Measurements from ENCODE around the gene STX8. TPM values are rescaled to one million over a fixed set of nuclear protein-coding genes. Genes with fewer than 3 reads are reported as not detected.

The STX8 gene
- total RNA-seq, 1 experiment from 2014 or later, result 38.8 TPM

GRCh38 chr17:9255833-9256232 is 319.8 kb downstream of the STX8 start:
- no peaks in the 10 kb centered on the region for H3K4me1 ChIP-seq (ENCODE audit: control insufficient read depth in 1 of 2, insufficient read depth in 2 of 2, low read length in 2 of 2)
- H3K9me2 ChIP-seq (ENCODE audit: insufficient read depth), result no peaks in the 10 kb centered on the region
- H3K9me3 ChIP-seq (ENCODE audit: control insufficient read depth in 1 of 2, insufficient read depth in 1 of 2, low read depth in 1 of 2, low read length in 2 of 2), result no peaks in the 10 kb centered on the region
- intact Hi-C loops (cut with micrococcal nuclease), result no loop called here
- H3K4me3 ChIP-seq (replicated peaks in 1 of 2; ENCODE audit: low read depth in 1 of 2, low read length in 2 of 2), result no peak overlapping the region
- no peak for ATAC-seq
- DNase-seq (ENCODE audit: low read depth, low spot score), result no peak
- TF ChIP-seq SIN3A (IDR thresholded peaks at IDR 0.05; ENCODE audit: low read depth) (no peak), EZH2 (IDR thresholded peaks at IDR 0.05) (no peak), JUND (IDR thresholded peaks at IDR 0.05) (no peak), TCF7L2 (IDR thresholded peaks at IDR 0.05; ENCODE audit: borderline replicate concordance, extremely low read depth, insufficient read depth, insufficient read length) (no peak), YY1 (IDR thresholded peaks at IDR 0.05; ENCODE audit: extremely low read depth, insufficient replicate concordance, low read depth, low read length) (no peak), POLR2AphosphoS5 (IDR thresholded peaks at IDR 0.05; ENCODE audit: low read depth, low read length) (no peak), SP1 (IDR thresholded peaks at IDR 0.05; ENCODE audit: low read depth) (no peak), ZBTB33 (IDR thresholded peaks at IDR 0.05; ENCODE audit: extremely low read depth, insufficient replicate concordance, low read length) (no peak)
- no peak overlapping the region for H3K4me2 ChIP-seq (ENCODE audit: low read length)
- no TSS peak for BruUV-seq (replicated peaks)
- H3K36me3 ChIP-seq (ENCODE audit: control insufficient read depth in 1 of 2, insufficient read depth in 2 of 2, low read length in 2 of 2), result no peaks in the 10 kb centered on the region
- CTCF ChIA-PET, result no interaction called here
- POLR2A ChIA-PET, result no interaction called here
- H4K20me1 ChIP-seq (ENCODE audit: insufficient read depth), result no peaks in the 10 kb centered on the region
- no peaks in the 10 kb centered on the region for H3K27me3 ChIP-seq (ENCODE audit: insufficient read depth, low read length)
- H3K79me2 ChIP-seq (ENCODE audit: insufficient read depth, low read length), result no peaks in the 10 kb centered on the region
- H3K27ac ChIP-seq (ENCODE audit: low read depth, low read length), result no peak overlapping the region
- no peak overlapping the region for H2AFZ ChIP-seq (ENCODE audit: low read depth, low read length, poor library complexity, severe bottlenecking)
- H3K9ac ChIP-seq (ENCODE audit: low read length), result no peak overlapping the region
- RAD21 ChIA-PET (ENCODE audit: low non-redundant PET in 1 of 2, low total read pairs in 2 of 2, uncharacterized antibody in 2 of 2, unreplicated experiment in 2 of 2), result no interaction called here

- Histone ChIP-seq H3K79me2 (ENCODE audit: insufficient read depth, low read length) (no peaks in the 10 kb centered on the region), H3K36me3 (ENCODE audit: control insufficient read depth in 1 of 2, insufficient read depth in 2 of 2, low read length in 2 of 2) (no peaks in the 10 kb centered on the region), H3K4me3 (replicated peaks in 1 of 2; ENCODE audit: low read depth in 1 of 2, low read length in 2 of 2) (no peak overlapping the region), H3K27me3 (ENCODE audit: insufficient read depth, low read length) (no peaks in the 10 kb centered on the region), H3K4me2 (ENCODE audit: low read length) (no peak overlapping the region), H3K9ac (ENCODE audit: low read length) (no peak overlapping the region), H3K4me1 (ENCODE audit: control insufficient read depth in 1 of 2, insufficient read depth in 2 of 2, low read length in 2 of 2) (no peaks in the 10 kb centered on the region), H3K27ac (ENCODE audit: low read depth, low read length) (no peak overlapping the region), H4K20me1 (ENCODE audit: insufficient read depth) (no peaks in the 10 kb centered on the region), H2AFZ (ENCODE audit: low read depth, low read length, poor library complexity, severe bottlenecking) (no peak overlapping the region), H3K9me2 (ENCODE audit: insufficient read depth) (no peaks in the 10 kb centered on the region), H3K9me3 (ENCODE audit: control insufficient read depth in 1 of 2, insufficient read depth in 1 of 2, low read depth in 1 of 2, low read length in 2 of 2) (no peaks in the 10 kb centered on the region)
- ATAC-seq (no peak), DNase-seq (ENCODE audit: low read depth, low spot score) (no peak)
- ChIA-PET POLR2A (no interaction called here), RAD21 (ENCODE audit: low non-redundant PET in 1 of 2, low total read pairs in 2 of 2, uncharacterized antibody in 2 of 2, unreplicated experiment in 2 of 2) (no interaction called here), CTCF (no interaction called here)
- intact Hi-C loops (cut with micrococcal nuclease), result no loop called here
- no TSS peak for BruUV-seq (replicated peaks)
- TF ChIP-seq SP1 (IDR thresholded peaks at IDR 0.05; ENCODE audit: low read depth) (no peak), SRF (IDR thresholded peaks at IDR 0.05; ENCODE audit: low read depth) (no peak), CBX3 (IDR thresholded peaks at IDR 0.05; ENCODE audit: low read depth) (no peak), EZH2phosphoT487 (IDR thresholded peaks at IDR 0.05; ENCODE audit: borderline replicate concordance) (no peak), REST (IDR thresholded peaks at IDR 0.05; ENCODE audit: low read depth) (no peak), ZFX (IDR thresholded peaks at IDR 0.05) (no peak), EZH2 (IDR thresholded peaks at IDR 0.05) (no peak), CTCF (IDR thresholded peaks at IDR 0.05 in 2 of 3, conservative IDR thresholded peaks at IDR 0.05 in 1 of 3; ENCODE audit: borderline replicate concordance in 1 of 3, insufficient read depth in 1 of 3, low read depth in 2 of 3, low read length in 2 of 3) (no peak)
These were observed 320.8 kb downstream of the STX8 start for GRCh38 chr17:9254841-9255240.
